ENCODE data around the gene PPME1. TPM values are rescaled to one million over a fixed set of nuclear protein-coding genes. Genes with fewer than 3 reads are reported as not detected.

Gene PPME1
- total RNA-seq, 1 donor from 2014 or later: 46.8 TPM

DNA sequence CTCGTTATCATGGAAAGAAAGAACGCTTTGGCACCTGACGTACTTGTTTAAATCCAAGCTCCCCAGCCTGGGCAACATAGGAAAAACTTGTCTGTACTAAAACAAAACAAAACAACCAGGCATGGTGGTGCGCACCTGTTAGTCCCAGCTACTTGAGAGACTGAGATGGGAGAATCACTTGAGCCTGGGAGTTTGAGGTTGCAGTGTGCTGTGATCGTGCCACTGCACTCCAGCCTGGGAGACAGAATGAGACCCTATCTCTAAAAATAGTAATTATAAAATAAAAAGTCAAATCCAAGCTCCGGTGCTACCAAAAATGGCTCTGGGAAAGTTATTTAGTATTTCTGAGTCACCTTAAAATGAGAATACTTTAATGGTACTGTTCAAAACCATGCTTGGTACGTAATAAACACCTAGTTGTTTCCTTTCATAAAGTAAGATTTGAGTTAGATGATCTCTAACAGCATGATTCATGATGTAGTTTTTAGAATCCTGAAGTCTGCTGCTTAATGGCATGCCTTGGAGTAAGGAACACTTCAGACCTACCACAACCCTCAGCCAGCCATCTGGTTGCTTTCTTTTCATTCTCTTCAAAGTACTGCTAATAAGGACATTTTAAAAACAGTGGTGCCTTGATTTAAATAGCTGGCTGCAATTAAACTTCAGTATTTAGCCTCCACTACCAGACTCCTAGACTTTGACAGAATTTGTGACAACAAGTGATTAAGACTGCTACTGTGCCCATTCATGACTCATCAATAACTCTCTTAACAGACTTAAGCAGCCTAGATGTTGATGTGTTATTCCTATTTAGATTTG lies 8.4 kb downstream of the PPME1 start:
- no peak for DNase-seq (ENCODE audit: low read depth)
- TF ChIP-seq, protein P1, sequence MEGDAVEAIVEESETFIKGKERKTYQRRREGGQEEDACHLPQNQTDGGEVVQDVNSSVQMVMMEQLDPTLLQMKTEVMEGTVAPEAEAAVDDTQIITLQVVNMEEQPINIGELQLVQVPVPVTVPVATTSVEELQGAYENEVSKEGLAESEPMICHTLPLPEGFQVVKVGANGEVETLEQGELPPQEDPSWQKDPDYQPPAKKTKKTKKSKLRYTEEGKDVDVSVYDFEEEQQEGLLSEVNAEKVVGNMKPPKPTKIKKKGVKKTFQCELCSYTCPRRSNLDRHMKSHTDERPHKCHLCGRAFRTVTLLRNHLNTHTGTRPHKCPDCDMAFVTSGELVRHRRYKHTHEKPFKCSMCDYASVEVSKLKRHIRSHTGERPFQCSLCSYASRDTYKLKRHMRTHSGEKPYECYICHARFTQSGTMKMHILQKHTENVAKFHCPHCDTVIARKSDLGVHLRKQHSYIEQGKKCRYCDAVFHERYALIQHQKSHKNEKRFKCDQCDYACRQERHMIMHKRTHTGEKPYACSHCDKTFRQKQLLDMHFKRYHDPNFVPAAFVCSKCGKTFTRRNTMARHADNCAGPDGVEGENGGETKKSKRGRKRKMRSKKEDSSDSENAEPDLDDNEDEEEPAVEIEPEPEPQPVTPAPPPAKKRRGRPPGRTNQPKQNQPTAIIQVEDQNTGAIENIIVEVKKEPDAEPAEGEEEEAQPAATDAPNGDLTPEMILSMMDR (conservative IDR thresholded peaks at IDR 0.05; ENCODE audit: low read depth, low read length): no peak
- H3K4me3 ChIP-seq (ENCODE audit: low read depth, low read length): no peak overlapping the region

DNA sequence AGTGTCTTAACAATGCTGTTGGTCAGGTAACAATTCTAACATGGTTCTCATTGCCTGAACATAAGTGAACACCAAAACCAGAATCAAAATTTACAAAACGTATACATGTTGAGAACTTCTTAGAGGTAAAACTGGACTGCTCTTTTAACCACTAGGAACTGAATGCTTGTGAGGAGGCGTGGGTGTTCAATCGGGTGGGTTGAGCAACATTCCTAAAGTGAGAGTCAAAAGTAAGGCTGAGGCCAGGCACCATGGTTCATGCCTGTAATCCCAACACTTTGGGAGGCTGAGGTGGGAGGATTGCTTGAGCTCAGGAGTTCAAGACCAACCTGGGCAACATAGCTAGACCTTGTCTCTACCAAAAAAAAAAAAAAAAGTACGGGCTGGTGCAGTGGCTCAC lies 11.5 kb downstream of the PPME1 start:
- no peak for DNase-seq (ENCODE audit: low read depth)
- TF ChIP-seq, protein P1 (conservative IDR thresholded peaks at IDR 0.05; ENCODE audit: low read depth, low read length): no peak

DNA sequence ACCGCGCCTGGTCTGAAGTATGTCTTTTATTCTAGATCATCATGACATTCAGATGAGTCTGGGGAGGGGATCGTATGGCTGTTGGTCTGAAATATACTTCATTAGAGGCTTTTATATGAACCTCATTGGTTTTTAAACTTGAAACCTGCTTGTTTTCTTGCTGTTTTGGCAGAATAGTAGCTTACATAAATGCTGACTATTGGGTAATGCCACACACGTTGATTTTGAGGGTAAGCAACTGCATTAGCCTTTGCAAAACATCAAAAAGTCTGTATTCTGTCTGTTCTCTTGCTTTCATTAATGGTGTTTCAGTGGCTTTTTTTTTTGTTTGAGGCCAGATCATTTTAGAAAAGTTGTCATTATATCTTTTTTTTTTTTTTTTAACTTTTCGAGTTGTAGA lies 14.2 kb downstream of the PPME1 start:
- H3K4me3 ChIP-seq (ENCODE audit: low read depth, low read length): no peak overlapping the region
- DNase-seq (ENCODE audit: low read depth): no peak
- TF ChIP-seq, protein P1 (conservative IDR thresholded peaks at IDR 0.05; ENCODE audit: low read depth, low read length): no peak

More for the DNA sequence above, 11.5 kb downstream of the PPME1 start:
- no peak overlapping the region for H3K4me3 ChIP-seq (ENCODE audit: low read depth, low read length)

DNA sequence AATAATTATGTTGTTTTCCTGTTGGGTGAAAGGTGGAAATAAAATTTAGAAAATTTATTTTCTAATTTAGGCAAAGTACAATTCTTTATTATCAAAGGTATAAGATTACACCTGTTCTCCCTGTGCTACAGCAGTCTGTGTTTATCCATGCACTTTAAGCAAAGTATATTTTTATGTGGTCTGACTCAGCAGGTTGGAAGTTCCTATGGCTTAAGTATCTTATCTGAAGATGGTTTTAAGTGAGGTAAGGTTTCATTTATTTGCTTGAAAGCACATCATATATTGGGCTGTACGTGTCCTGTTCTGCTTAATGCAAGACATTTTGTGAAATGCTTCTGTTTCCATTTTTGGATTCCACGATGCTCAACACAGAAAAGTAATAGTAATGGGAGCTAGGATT lies 14.6 kb downstream of the PPME1 start:
- no peak for DNase-seq (ENCODE audit: low read depth)
- H3K4me3 ChIP-seq (ENCODE audit: low read depth, low read length): no peak overlapping the region
- TF ChIP-seq, protein P1 (conservative IDR thresholded peaks at IDR 0.05; ENCODE audit: low read depth, low read length): no peak

DNA sequence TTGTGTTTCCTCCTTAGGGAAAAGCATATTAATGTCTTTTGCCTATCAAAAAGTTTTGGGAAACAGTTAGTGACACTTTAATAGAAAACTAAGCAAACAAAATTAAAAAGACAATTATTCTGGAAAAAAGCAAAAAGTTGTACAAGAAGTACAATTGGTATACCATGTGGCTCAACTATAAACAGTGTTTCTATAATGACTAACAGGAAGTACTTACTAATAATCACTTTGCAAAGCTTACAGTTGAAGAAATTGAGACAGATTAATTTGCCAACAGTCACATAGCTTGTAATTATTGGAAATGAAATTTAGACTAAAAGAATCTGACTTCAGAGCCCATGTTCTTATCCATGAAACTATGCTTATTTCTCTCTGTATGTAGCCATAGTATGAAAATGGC lies 24.7 kb downstream of the PPME1 start:
- no peak overlapping the region for H3K4me3 ChIP-seq (ENCODE audit: low read depth, low read length)
- TF ChIP-seq, protein P1 (conservative IDR thresholded peaks at IDR 0.05; ENCODE audit: low read depth, low read length): no peak
- no peak for DNase-seq (ENCODE audit: low read depth)

DNA sequence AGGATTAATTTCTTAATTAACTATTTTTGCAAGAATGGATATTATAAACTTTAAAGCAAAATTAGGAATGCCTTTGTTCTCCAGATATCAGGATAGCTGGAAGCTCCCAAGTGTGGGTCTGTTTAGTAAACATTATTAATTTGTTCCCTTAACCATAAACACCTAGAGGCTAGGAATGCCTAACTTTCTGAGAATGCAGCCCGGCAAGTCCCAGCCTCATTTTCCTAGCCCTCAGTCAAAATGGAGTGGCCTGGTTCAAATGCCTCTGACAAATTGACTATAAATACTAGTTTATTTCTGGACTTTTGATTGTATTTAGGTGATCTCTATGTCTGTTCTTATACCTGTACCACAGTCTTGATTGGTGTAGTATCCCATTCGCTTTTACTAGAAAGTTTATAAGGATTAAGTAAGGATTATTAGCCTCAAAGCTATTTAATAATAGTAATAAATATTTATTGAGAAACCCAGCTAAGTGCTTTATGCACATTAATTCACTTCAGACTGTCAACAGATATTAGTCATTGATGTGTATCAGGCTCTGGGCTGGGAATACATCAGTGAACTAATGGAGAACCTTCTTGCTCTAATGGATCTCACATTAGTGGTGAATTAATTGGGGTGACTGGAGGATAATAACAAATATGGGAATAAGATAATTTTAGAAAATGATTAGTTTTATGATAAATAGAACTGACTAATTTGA lies 25.8 kb downstream of the PPME1 start:
- H3K4me3 ChIP-seq (ENCODE audit: low read depth, low read length): no peak overlapping the region
- DNase-seq (ENCODE audit: low read depth): no peak
- TF ChIP-seq, protein P1 (conservative IDR thresholded peaks at IDR 0.05; ENCODE audit: low read depth, low read length): no peak
